Urothelium cell line (cell line): Measurements from ENCODE around the gene TGFB2.

Source experiments
- DNase-seq: peaks from one replicate; pipeline ENCODE4 v3.0.0; 2011; ENCODE audit warnings: low spot score, mixed read lengths
- FAIRE-seq: peaks from 2 replicates; lab custom pipeline; 2011; peaks lifted over from hg19 to GRCh38; lab: Jason Lieb, UNC

Gene TGFB2

DNA sequence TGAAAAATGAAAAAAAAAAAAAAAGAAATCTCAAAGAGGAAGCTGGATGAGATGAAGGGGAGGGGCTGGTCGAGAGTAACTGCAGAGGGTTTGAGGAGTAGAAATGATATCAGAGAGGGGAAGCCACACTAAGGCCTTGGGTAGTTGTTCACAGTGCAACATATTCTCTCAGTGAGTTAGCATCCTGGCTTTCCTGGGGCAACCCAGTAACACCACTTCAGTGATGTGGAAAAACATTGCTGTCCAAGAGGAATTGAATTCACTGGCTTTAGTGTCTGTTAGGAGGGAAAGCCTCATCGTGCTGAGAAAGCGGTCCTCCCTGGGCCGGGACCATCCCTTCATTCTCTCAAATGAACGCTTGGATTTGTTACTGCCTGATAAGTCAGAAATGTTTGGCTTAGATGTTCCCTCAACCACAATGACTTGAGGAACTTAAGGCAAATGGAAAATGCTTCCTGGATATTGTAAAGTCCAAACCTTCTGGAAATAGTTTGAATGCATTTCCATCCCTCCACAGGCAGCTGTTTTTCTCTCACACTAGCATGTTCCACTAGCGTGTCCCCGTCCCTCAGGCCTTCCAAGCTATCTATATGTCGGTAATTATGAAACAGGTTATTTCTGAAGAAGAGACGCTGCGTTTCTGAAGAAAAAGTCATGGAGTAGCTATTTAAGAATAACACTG lies 12.2 kb downstream of the TGFB2 start:
- FAIRE-seq, result no peak
- DNase-seq, result no peak

DNA sequence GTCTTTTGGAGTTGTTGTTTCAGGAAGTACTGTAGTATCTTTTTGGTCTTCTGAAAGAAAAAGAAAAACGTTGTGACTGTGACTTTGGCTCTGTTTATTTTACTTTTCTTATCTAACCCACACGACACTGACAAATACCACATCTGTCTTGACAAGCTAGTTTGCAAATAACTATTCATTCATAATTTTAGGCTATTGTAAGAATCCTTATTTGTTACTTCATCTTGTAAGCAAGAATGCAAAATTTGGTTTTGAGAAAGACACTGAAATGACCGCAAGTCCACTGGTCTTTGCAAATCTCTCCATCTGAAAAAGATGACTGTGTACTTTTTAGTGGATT lies 12.7 kb downstream of the TGFB2 start:
- DNase-seq (no peak), FAIRE-seq (no peak)

DNA sequence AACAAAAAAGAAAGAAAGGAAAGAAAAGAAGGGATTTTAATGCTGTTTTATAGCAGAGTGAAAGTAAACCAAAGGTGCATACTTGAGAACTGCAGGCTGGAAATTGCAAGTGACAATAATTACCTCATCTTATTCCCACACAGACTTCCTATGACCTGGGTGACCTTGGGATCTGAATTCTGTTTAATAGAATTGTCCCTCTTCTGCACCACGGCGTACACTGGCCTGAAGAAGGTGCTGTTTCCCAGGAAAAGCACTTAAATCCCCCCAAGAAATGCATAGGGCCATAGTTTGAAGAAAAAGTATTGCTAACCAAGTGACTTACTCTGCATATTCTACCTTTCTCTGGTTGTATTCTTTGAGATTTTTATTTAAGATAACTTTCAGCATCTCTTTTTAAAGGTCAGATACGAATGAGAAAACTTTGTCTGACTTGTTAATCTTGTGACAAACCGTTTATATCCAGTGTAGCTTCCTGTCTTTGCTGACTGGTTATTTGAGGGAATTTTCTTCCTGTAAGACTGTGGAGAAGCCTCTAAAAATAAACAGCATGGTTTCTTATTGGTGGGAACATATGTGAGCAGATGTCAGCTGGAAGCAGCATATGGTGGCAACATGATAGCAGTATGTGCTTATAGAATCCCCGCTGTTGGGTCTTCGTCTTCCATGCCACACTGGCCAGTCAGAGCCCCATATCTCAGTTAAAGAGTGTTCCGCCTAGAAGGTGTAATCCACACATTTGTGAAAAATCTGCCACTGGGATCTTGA lies 16.3 kb downstream of the TGFB2 start:
- no peak for FAIRE-seq
- DNase-seq, result no peak

DNA sequence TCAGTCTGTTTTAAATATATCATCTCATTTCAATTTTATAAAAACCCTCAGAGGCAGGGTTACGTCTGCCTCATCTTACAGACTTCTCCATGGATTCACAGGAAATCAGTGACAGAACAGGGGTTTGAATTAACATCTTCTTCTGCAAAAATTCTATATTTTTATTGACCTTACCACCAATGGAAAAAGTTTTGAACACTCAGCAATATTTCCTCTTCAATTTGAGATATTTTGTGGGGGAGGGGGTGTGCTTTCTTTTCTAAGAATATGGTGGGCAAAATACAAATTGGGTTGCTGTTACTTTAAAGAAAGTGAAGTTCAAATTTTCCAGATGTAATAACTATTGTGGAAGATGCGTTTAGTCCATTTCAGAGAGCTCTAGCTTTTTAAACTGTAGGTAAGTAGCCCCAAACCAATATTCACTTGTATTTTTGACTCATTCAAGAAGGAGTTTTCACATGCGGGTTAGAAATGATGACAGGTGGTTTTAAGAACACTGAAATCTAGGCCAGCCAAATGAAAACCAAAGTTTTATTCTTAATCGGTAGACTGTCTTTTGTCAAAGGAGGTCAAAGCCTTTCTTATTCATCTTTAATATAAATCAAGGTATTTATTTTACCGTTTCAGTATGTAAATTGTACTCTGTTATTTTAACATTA lies 17.4 kb downstream of the TGFB2 start:
- FAIRE-seq (no peak), DNase-seq (no peak)

DNA sequence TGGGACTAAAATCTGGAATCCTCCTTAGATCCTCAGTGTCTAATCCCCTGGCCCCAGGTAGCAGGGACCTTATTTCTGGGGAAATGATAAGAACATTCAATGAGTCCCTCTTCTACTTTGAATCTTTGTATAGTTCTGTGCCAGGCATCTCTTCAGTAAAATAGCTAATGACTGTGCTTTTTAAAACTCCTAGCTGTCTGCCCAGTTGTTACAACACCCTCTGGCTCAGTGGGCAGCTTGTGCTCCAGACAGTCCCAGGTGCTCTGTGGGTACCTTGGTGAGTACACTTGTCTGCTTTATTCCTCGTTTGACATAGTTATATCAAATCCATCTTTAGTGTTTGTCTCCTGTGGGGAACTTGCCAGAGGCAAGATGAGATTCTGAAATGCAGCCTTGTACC lies 18.0 kb downstream of the TGFB2 start:
- no peak for FAIRE-seq
- no peak for DNase-seq

DNA sequence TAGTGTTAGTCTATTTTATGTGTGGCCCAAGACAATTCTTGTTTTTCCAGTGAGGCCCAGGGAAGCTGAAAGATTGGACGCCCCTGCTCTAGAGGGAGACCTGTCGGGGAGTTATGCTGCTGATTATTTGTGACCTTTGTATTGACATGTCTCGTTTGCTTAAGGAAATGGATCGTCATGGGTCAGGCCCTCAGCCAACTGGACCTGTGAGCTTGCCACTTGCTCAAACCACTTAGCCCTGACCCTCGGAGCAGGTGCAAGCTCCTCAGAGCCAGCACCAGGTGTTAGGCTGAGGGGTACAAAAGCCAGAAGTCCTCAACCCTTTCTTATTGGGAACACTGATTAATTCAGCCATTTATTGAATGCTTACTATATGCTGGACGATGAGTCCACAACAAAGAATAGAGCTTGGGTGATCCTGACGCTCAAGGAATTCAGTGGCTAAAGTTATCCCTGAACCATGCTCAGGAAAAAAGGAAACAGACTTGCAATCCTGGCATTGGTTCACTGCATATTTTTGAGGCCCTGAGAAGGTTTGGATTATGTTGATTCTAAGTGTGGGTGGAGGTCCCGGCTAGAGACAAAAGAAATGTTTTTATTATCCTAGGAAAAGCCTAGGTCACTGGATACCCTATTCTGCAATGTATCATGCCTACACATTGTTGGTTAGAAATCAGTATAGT lies 19.0 kb downstream of the TGFB2 start:
- DNase-seq, result no peak
- no peak for FAIRE-seq

DNA sequence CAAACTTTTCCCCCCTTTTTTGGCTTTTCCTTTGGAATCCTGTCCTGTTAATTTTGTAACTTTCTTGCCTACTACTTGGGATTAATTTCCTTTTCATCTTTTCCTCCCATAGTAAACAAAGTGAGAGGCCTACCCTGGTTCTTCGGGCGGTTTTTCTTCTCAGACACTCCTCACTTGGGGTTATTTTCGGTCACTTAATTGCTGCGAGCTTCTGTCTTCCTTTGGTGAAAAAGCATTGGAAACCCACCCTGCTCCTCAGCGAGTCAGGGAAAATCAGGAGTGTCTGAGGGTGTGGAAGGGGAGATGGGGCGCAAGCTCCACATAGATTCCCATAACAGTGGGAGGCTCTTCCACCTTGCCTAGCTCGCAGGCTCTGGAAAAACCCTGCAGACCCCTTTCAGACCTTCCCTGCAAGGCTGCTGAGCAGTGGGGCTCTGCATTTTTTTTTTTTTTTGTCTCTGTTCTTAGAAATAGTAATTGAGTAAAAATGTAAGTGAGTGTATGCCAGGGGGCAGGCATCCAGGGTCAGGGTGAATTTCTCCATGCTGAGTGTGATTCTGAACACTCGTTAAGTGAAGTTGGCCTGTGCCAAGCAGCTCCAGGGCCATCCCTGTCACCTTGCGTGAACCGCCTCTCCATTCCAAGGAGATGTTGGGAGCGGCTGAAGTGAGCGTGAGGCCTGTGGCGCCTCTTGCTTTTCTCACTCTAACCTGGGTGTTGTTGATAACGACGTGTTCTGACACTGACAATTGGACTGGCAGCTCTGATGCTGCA lies 20.3 kb downstream of the TGFB2 start:
- DNase-seq (no peak), FAIRE-seq (no peak)

DNA sequence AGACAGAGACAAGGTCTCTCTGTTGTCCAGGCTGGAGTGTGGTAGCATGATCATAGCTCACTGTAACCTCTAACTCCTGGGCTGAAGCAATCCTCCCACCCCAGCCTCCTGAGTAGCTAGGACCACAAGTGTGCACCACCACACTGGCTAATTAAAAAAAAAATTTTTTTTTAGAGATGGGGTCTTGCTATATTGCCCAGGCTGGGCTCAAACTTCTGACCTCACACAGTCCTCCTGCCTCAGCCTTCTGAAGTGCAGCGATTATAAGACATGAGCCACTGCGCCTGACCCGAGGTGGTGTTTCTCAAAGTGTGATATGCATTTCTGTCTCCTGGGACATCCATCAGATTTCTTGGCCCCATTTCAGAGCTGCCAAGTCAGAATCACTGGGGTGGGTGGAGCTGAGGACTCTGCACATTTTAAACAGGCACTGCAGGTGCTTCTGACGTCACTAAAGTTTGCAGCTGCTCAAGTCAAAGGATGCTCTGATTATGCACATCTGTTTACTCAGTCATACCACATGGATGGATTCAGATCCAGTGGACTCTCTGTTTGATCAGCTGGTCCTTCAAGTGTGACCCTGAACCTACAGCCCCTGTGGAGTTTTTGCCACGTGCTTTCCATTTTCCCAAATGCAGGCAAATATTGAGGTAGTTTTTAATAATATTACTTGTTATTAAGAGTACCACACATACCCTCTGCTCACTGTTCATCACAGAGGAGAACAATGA lies 21.4 kb downstream of the TGFB2 start:
- FAIRE-seq, result no peak
- DNase-seq, result no peak

DNA sequence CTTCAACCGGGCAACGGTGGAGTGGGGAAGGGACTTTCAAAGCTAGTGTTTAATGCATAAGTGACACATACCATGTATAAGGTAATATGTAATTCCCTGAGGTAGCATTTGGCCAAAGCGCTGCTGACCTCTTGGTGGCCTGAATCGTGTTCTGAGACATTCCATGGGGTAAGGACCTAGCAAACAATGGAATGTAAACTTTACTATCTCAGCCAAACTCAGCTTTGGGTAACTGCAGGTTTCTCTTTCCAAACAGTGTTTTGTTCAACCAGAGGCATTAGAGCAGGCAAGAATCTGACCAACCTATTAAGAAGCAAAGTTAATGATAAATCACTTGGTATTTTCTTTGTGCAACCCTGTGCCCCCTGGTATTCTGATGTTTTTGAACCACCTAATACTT lies 22.0 kb downstream of the TGFB2 start:
- FAIRE-seq (no peak), DNase-seq (no peak)

DNA sequence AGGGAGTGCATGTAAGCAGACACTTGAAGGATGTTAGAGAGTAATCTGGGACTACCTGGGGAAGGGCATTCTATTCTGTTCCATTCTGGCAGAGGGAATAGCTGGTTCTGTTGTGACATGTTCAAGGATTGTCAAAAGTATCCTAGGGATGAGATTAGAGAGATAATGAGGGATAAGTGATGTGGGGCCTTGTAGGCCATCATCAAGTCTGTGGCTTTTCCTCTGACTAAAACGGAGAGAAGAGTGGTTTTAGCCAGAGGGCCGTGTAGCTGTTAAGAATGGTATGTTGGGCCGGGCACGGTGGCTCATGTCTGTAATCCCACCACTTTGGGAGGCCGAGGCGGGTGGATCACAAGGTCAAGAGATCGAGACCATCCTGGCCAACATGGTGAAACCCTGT lies 23.6 kb downstream of the TGFB2 start:
- DNase-seq (no peak), FAIRE-seq (no peak)

DNA sequence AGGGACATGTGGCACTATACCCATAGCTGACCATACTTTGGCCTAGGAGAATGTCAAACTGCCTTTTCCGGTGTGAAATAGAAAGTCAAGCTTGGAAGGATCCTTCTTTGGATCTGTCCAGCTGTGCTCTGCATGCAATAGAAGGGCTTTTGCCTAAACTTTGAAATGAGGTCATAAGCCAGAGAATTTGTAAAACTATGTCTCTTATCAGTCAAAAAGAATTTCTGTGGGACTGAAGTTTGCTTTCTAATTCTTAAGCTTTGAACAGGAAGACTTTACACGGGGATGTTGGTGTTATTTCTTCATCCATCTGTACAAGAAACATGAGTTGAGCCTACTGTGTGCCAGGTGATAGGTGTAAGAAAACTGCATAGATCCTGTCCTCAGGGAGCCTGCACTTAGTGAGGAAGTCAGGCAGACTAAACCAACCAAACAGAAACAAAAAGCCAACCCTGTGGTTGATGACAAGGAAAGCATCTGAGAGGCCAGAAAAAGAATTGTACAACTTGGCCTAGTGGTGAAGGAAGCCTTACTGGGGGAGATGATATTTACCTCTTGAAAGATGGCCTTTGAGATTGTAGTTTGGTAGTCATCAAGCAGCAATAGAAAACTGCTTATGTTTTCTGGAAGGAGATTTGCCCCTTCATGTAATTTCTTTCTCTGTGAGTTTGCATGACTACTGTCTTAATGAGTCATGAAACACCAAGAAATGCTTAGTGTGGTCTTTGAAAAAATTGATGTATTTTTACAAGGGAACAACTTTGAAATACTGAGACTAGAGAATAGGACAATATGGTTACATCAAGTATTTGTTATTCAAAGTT lies 24.8 kb downstream of the TGFB2 start:
- FAIRE-seq (no peak), DNase-seq (no peak)

DNA sequence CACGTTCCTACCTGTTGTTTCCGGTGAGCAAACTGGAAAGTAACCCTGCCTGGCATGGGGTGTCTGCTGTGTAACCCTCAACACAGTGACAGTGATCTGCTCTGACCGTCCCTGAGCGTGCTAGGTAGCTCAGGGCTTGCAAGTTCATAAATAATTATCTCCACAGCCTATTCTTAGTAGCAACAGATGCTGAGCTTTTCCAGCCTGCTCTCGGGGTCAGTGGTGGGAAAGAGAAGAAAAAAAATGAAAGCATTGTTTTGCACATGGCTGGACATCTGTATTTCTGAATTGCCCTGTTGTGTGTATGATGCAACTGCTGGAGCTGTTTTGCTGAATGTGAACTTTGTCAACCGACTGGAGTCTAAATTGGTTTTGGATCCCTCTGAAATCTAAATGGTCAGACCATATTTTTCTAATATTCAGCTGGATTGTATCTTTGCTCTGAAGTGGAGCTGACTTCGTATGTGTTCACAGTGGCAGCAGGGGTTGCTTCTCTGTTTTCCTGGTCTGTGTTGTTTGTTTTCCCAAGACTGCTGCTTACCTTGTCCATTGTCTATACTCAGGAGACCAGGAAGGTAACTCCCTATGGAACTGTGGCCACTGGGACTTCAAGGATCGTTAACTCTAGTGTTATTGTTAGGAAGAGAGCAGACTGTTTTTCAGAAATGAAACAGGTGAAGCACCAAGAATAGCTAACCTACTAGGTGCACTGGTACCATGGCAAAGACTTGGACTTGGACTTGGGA lies 27.0 kb downstream of the TGFB2 start:
- DNase-seq (no peak), FAIRE-seq (no peak)

DNA sequence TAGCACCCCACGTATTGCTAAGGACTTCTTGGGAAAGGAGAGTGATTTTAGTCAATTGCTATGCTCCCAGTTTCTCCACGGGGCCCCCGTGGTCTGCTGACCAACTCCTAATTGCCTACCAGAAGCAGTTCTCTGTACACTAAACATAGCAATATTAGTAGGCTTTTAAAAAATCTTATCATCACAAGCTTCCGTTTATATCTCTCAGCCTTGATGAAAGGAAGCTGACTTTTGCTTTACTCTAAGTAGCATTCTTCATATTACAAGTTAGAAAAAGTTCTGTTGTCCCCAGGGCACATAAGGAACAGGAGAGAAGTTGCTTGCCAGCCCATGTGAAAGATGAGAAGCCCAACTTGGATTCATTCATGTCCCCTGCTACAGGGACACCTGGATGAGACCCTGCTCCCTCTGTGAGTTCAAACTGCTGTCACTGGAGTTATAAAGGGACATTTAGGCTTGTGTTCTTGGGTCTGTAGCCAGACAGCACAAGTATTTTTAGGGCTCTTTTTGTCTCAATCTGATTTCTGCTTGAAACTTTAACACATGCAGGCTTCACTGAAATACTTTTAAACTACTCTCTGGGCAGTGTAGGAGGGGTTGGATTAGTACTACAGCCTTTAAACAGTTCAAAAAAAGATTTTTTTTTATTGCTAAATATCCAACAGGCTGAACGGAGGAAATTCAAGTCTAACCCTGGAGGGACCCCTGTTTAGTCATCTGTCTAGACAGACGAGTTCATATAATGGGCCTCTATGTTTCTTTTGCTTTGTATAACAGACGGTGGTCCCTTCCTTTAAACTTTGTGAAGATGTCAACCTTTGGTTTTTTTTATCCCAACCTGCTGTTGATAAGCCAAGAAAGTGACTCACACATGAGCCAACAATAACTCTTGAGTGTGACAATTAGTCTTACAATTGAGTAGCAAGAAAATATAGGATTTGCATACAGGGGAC lies 29.5 kb downstream of the TGFB2 start:
- DNase-seq, result peak; percentile 20
- FAIRE-seq, result no peak

DNA sequence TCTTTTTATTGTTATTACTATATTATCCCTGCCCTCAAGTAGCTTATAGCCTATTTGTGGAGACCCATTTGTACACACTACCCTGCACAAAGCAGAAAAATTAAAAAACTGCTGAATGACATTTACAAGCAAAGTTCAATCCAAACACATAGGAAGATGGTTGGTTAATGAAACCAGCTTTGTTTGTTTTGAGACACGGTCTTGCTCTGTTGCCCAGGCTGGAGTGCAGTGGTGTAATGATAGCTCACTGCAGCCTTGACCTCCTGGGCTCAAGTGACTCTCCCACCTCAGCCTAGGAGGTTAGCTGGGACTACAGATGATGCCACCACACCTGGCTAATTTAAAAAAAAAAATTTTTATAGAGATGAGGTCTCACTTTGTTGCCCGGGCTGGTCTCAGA lies 31.6 kb downstream of the TGFB2 start:
- DNase-seq (no peak), FAIRE-seq (no peak)

DNA sequence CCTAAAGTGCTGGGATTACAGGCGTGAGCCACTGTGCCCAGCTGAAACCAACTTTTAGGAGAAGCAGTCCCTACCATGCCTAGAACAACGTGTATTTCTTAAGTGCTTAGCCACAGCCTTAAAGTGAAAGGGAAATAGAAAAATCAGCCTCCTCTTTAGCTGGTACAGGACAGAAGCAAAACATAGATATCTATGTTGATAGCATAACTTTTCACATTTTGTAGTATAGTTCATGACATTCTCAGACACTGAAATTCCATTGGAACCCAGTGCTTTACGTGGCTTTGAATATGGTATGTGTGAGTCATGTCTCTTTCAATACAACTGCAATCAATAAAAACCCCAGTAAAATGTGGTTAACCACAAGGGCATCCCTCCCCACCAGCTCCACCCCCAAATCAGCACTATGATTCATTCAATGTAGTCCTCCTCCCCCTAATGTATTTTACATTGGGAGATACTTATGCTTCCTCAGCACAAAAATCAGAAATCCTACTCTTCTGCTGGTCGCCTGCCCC lies 32.1 kb downstream of the TGFB2 start:
- FAIRE-seq (no peak), DNase-seq (peak; percentile 78)

DNA sequence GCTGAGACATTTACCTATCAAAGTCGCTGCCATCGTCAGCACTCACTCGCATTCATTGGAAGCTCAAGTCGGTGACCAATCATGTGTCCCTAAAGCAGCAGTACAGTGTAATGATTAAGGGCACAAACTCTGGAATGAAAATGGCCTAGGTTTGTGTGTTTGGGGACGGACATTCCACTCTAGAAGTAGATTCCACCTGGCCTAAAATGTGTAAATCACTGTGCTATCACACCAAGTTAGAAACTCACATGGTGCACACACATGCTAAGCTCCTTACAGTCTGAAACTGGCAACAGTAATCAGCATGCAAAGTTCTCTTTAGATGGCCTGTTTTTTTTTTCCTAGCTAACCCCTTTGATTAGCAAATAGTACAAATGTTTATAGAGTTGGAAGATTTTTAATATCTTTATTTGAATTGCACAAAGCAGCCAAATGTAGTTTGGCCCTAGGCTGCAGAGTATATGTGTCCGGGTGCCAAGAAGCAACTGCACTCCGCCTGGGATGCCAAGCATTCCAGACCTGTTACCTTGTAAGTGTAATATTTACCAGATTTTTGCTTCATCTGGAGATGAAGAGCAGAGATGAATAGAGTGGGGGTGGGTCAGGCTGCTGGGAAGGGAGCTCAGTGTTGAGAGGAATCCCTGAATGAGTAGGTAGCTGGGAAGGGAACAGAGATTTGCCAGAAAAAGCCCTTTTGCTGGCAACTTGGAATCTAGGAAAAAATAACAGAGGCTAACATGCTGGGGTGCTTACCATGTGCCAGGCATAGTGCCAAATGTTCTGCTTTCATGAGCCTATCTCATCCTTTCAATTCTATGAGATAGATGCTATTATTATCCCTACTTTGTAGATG lies 35.2 kb downstream of the TGFB2 start:
- FAIRE-seq (no peak), DNase-seq (peak; percentile 72)
